Inflammatory macrophage treated with lipopolysaccharide for 1 hour (primary cell): ENCODE measurements around the gene EFCAB6.
A peak's percentile ranks its signal among the peaks of the same experiment; 100 is the strongest.
"Not testable (repeated sequence)": the region's sequence is repeated elsewhere in the genome, so short reads cannot be mapped to it uniquely, and the experiment has no call there.

Experiments
- DNase-seq, 2 donors: peaks; one replicate each; pipeline ENCODE4 v3.0.0-alpha.2; 2020 to 2022

Gene EFCAB6

GRCh38 chr22:43689356-43689755 lies 122.7 kb downstream of the EFCAB6 start:
- no peak for DNase-seq

- no peak for DNase-seq
Measured at GRCh38 chr22:43682851-43683250, 129.3 kb downstream of the EFCAB6 start.

- no peak for DNase-seq
Measured at GRCh38 chr22:43681731-43682360, 130.3 kb downstream of the EFCAB6 start.

GRCh38 chr22:43670513-43670912 lies 141.6 kb downstream of the EFCAB6 start:
- DNase-seq, result no peak

GRCh38 chr22:43669190-43669589 lies 142.9 kb downstream of the EFCAB6 start:
- DNase-seq, result no peak

GRCh38 chr22:43667656-43668055 lies 144.4 kb downstream of the EFCAB6 start:
- no peak for DNase-seq

- DNase-seq, result peak in 1 of 2 donors; percentile 3
Measured at GRCh38 chr22:43666457-43666856, 145.6 kb downstream of the EFCAB6 start.

GRCh38 chr22:43658823-43659222 lies 153.3 kb downstream of the EFCAB6 start:
- DNase-seq, result no peak

GRCh38 chr22:43656581-43656980 lies 155.5 kb downstream of the EFCAB6 start:
- not testable (repeated sequence) for DNase-seq

- no peak for DNase-seq
Measured at GRCh38 chr22:43654271-43654670, 157.8 kb downstream of the EFCAB6 start.

- DNase-seq, result no peak
Measured at GRCh38 chr22:43652845-43653244, 159.3 kb downstream of the EFCAB6 start.

GRCh38 chr22:43643387-43643786 lies 168.7 kb downstream of the EFCAB6 start:
- DNase-seq, result no peak

GRCh38 chr22:43642319-43643206 lies 169.5 kb downstream of the EFCAB6 start:
- no peak for DNase-seq

GRCh38 chr22:43639228-43639948 lies 172.7 kb downstream of the EFCAB6 start:
- DNase-seq, result no peak

- no peak for DNase-seq
Measured at GRCh38 chr22:43637275-43638260, 174.5 kb downstream of the EFCAB6 start.

- no peak for DNase-seq
Measured at GRCh38 chr22:43636086-43636485, 176.0 kb downstream of the EFCAB6 start.

- DNase-seq, result no peak
Measured at GRCh38 chr22:43635101-43635500, 177.0 kb downstream of the EFCAB6 start.

GRCh38 chr22:43634316-43634715 lies 177.8 kb downstream of the EFCAB6 start:
- no peak for DNase-seq

GRCh38 chr22:43633631-43634285 lies 178.3 kb downstream of the EFCAB6 start:
- DNase-seq, result no peak

GRCh38 chr22:43631846-43632245 lies 180.3 kb downstream of the EFCAB6 start:
- no peak for DNase-seq

GRCh38 chr22:43631201-43631600 lies 180.9 kb downstream of the EFCAB6 start:
- no peak for DNase-seq

GRCh38 chr22:43630451-43630850 lies 181.7 kb downstream of the EFCAB6 start:
- no peak for DNase-seq
